ENCODE measurements around the gene LTO1.
A peak's percentile ranks its signal among the peaks of the same experiment; 100 is the strongest.

LTO1 gene

GRCh38 chr11:69645801-69646492 is 29.2 kb downstream of the LTO1 start:
- ChIA-PET CTCF (interaction anchor here (0.9 to 5.2 kb wide), 4 partner anchors 23 to 554 kb away, joined by 3 to 59 read pairs (median 5); no protein-coding TSS in a partner anchor), POLR2A (interaction anchor here (0.6 kb wide), 1 partner anchor 23 kb away, joined by 3 read pairs; no protein-coding TSS in a partner anchor)
- WGBS (ENCODE audit: insufficient coverage): 96% methylated on average over 30 of the region's 30 CpGs
- Histone ChIP-seq H3K27ac (ENCODE audit: insufficient read depth in 1 of 2, low read depth in 1 of 2, low read length in 2 of 2, poor library complexity in 1 of 2, severe bottlenecking in 2 of 2) (no peak overlapping the region), H3K36me3 (ENCODE audit: control insufficient read depth in 4 of 4, insufficient read depth in 4 of 4, low read length in 3 of 4) (no peaks in the 10 kb centered on the region), H3K4me1 (ENCODE audit: control extremely low read depth in 1 of 4, control insufficient read depth in 4 of 4, insufficient read depth in 4 of 4, low read length in 3 of 4) (peaks cover 0 to 37% (median 31%) of the 10 kb centered on the region in 4 experiments), H3K4me3 (ENCODE audit: control insufficient read depth in 1 of 7, extremely low read depth in 1 of 7, insufficient read depth in 4 of 7, low read depth in 2 of 7, low read length in 6 of 7) (no peak overlapping the region), H3K27me3 (replicated peaks in 2 of 5; ENCODE audit: control insufficient read depth in 4 of 5, insufficient read depth in 5 of 5, low read length in 4 of 5) (peaks cover 0 to 31% (median 2%) of the 10 kb centered on the region in 5 experiments), H3K9me3 (ENCODE audit: control extremely low read depth in 1 of 5, control insufficient read depth in 4 of 5, insufficient read depth in 2 of 5, low read depth in 1 of 5, low read length in 4 of 5) (no peaks in the 10 kb centered on the region)
- DNase-seq: no peak

DNA sequence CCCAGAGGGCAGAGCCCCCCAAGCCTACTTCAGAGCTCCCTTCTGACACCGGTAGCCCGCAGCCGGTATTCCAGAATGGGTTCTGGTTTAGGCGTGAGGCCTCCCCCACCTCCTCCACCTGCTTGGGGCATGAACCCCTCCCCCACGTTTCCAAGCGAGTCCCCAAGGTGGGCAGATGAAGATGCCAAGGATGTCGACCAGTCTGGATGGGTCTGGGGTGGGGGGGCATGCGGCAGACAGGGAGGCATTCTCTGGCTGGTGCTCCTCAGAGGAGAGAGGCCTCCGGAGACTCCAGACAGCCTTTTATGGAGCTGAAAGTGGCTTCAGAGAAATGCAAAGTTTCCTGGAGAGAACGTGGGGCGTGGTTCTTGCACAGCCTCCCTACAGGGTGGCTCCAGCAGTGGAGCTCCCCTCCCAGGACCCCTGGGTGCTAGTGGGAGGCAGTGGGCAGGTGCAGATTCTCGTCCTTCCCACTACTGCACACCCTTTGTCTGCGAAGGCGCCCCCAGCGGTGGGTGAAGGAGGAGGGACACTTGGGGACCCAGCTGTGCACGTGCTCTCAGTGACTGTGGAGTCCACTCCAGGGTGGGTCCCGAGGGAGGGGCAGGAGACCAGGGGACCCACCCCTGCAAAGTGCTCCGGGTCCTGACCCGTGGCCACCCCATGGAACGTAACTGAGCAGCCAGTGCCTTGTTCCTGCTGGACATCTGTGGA is 30.0 kb downstream of the LTO1 start:
- no peak overlapping the region for H3K27ac ChIP-seq (ENCODE audit: insufficient read depth in 1 of 2, low read depth in 1 of 2, low read length in 2 of 2, poor library complexity in 1 of 2, severe bottlenecking in 2 of 2)
- WGBS (ENCODE audit: insufficient coverage): 98% methylated on average over 15 of the region's 20 CpGs
- no peak overlapping the region for H3K4me3 ChIP-seq (ENCODE audit: control insufficient read depth in 1 of 7, extremely low read depth in 1 of 7, insufficient read depth in 4 of 7, low read depth in 2 of 7, low read length in 6 of 7)
- POLR2A ChIA-PET: interaction anchor here (0.6 kb wide), 1 partner anchor 24 kb away, joined by 3 read pairs; no protein-coding TSS in a partner anchor
- H3K4me1 ChIP-seq (ENCODE audit: control extremely low read depth in 1 of 4, control insufficient read depth in 4 of 4, insufficient read depth in 4 of 4, low read length in 3 of 4): peaks cover 0 to 41% (median 37%) of the 10 kb centered on the region in 4 experiments
- CTCF ChIA-PET: interaction anchor here (0.6 to 5.2 kb wide), 12 partner anchors 11 to 690 kb away, joined by 3 to 59 read pairs (median 3); partner anchors contain the start of gene MYEOV
- H3K27me3 ChIP-seq (replicated peaks in 2 of 5; ENCODE audit: control insufficient read depth in 4 of 5, insufficient read depth in 5 of 5, low read length in 4 of 5): peaks cover 0 to 39% (median 7%) of the 10 kb centered on the region in 5 experiments
- H3K36me3 ChIP-seq (ENCODE audit: control insufficient read depth in 4 of 4, insufficient read depth in 4 of 4, low read length in 3 of 4): no peaks in the 10 kb centered on the region
- no peaks in the 10 kb centered on the region for H3K9me3 ChIP-seq (ENCODE audit: control extremely low read depth in 1 of 5, control insufficient read depth in 4 of 5, insufficient read depth in 2 of 5, low read depth in 1 of 5, low read length in 4 of 5)
- DNase-seq: no peak

GRCh38 chr11:69644071-69644961 is 30.8 kb downstream of the LTO1 start:
- H3K4me1 ChIP-seq (ENCODE audit: control extremely low read depth in 1 of 4, control insufficient read depth in 4 of 4, insufficient read depth in 4 of 4, low read length in 3 of 4): peaks cover 0 to 41% (median 35%) of the 10 kb centered on the region in 4 experiments
- POLR2A ChIA-PET: no interaction called here
- H3K9me3 ChIP-seq (ENCODE audit: control extremely low read depth in 1 of 5, control insufficient read depth in 4 of 5, insufficient read depth in 2 of 5, low read depth in 1 of 5, low read length in 4 of 5): no peaks in the 10 kb centered on the region
- DNase-seq: peak in 1 of 3 donors; percentile 21
- H3K27ac ChIP-seq (ENCODE audit: insufficient read depth in 1 of 2, low read depth in 1 of 2, low read length in 2 of 2, poor library complexity in 1 of 2, severe bottlenecking in 2 of 2): no peak overlapping the region
- 60% methylated on average over 22 of the region's 24 CpGs for WGBS (ENCODE audit: insufficient coverage)
- no peaks in the 10 kb centered on the region for H3K36me3 ChIP-seq (ENCODE audit: control insufficient read depth in 4 of 4, insufficient read depth in 4 of 4, low read length in 3 of 4)
- CTCF ChIA-PET: interaction anchor here (0.7 to 5.2 kb wide), 22 partner anchors 10 to 690 kb away, joined by 3 to 59 read pairs (median 3); partner anchors contain the start of gene MYEOV
- peaks cover 3 to 47% (median 14%) of the 10 kb centered on the region in 5 experiments for H3K27me3 ChIP-seq (replicated peaks in 2 of 5; ENCODE audit: control insufficient read depth in 4 of 5, insufficient read depth in 5 of 5, low read length in 4 of 5)
- no peak overlapping the region for H3K4me3 ChIP-seq (ENCODE audit: control insufficient read depth in 1 of 7, extremely low read depth in 1 of 7, insufficient read depth in 4 of 7, low read depth in 2 of 7, low read length in 6 of 7)

DNA sequence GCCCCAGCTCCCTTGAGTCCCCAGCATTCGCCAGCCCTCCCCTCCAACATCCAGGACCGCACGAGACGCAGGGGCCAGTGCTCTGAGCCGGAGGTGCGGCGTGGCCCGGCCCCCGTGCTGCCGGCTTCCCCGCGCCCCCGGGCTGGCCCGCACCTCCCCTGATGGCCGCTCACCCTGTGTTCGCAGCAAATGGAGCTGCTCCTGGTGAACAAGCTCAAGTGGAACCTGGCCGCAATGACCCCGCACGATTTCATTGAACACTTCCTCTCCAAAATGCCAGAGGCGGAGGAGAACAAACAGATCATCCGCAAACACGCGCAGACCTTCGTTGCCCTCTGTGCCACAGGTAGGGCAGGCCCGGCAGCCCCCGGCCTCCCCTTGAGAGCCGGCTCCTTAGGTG is 31.5 kb downstream of the LTO1 start:
- WGBS (ENCODE audit: insufficient coverage): 74% methylated on average over 13 of the region's 27 CpGs

GRCh38 chr11:69642913-69643632 is 32.1 kb downstream of the LTO1 start:
- DNase-seq: peak; percentile 72 to 84 (median 83)
- WGBS (ENCODE audit: insufficient coverage): 0% methylated on average over 58 of the region's 81 CpGs
- H3K27me3 ChIP-seq (replicated peaks in 2 of 5; ENCODE audit: control insufficient read depth in 4 of 5, insufficient read depth in 5 of 5, low read length in 4 of 5): peaks cover 3 to 59% (median 22%) of the 10 kb centered on the region in 5 experiments
- ChIA-PET CTCF (interaction anchor here (0.6 to 5.2 kb wide), 12 partner anchors 18 to 683 kb away, joined by 3 to 59 read pairs (median 4); partner anchors contain the start of gene MYEOV), POLR2A (no interaction called here)
- peak overlapping the region in 6 of 7 experiments; percentile 43 to 74 (median 60) for H3K4me3 ChIP-seq (ENCODE audit: control insufficient read depth in 1 of 7, extremely low read depth in 1 of 7, insufficient read depth in 4 of 7, low read depth in 2 of 7, low read length in 6 of 7)
- H3K27ac ChIP-seq (ENCODE audit: insufficient read depth in 1 of 2, low read depth in 1 of 2, low read length in 2 of 2, poor library complexity in 1 of 2, severe bottlenecking in 2 of 2): no peak overlapping the region
- H3K9me3 ChIP-seq (ENCODE audit: control extremely low read depth in 1 of 5, control insufficient read depth in 4 of 5, insufficient read depth in 2 of 5, low read depth in 1 of 5, low read length in 4 of 5): no peaks in the 10 kb centered on the region
- H3K4me1 ChIP-seq (ENCODE audit: control extremely low read depth in 1 of 4, control insufficient read depth in 4 of 4, insufficient read depth in 4 of 4, low read length in 3 of 4): peaks cover 3 to 52% (median 47%) of the 10 kb centered on the region in 4 experiments
- H3K36me3 ChIP-seq (ENCODE audit: control insufficient read depth in 4 of 4, insufficient read depth in 4 of 4, low read length in 3 of 4): no peaks in the 10 kb centered on the region

More for the DNA sequence above, 31.5 kb downstream of the LTO1 start:
- Histone ChIP-seq H3K9me3 (ENCODE audit: control extremely low read depth in 1 of 5, control insufficient read depth in 4 of 5, insufficient read depth in 2 of 5, low read depth in 1 of 5, low read length in 4 of 5) (no peaks in the 10 kb centered on the region), H3K27me3 (replicated peaks in 2 of 5; ENCODE audit: control insufficient read depth in 4 of 5, insufficient read depth in 5 of 5, low read length in 4 of 5) (peaks cover 3 to 53% (median 18%) of the 10 kb centered on the region in 5 experiments), H3K4me1 (ENCODE audit: control extremely low read depth in 1 of 4, control insufficient read depth in 4 of 4, insufficient read depth in 4 of 4, low read length in 3 of 4) (peaks cover 0 to 47% (median 42%) of the 10 kb centered on the region in 4 experiments), H3K27ac (ENCODE audit: insufficient read depth in 1 of 2, low read depth in 1 of 2, low read length in 2 of 2, poor library complexity in 1 of 2, severe bottlenecking in 2 of 2) (no peak overlapping the region), H3K4me3 (ENCODE audit: control insufficient read depth in 1 of 7, extremely low read depth in 1 of 7, insufficient read depth in 4 of 7, low read depth in 2 of 7, low read length in 6 of 7) (peak overlapping the region in 1 of 7 experiments; percentile 74), H3K36me3 (ENCODE audit: control insufficient read depth in 4 of 4, insufficient read depth in 4 of 4, low read length in 3 of 4) (no peaks in the 10 kb centered on the region)
- POLR2A ChIA-PET: no interaction called here
- CTCF ChIA-PET: interaction anchor here (0.7 to 5.2 kb wide), 19 partner anchors 12 to 683 kb away, joined by 3 to 59 read pairs (median 4); partner anchors contain the start of gene MYEOV
- DNase-seq: no peak

GRCh38 chr11:69642549-69642912 is 32.6 kb downstream of the LTO1 start:
- Histone ChIP-seq H3K36me3 (ENCODE audit: control insufficient read depth in 4 of 4, insufficient read depth in 4 of 4, low read length in 3 of 4) (no peaks in the 10 kb centered on the region), H3K4me1 (ENCODE audit: control extremely low read depth in 1 of 4, control insufficient read depth in 4 of 4, insufficient read depth in 4 of 4, low read length in 3 of 4) (peaks cover 3 to 53% (median 48%) of the 10 kb centered on the region in 4 experiments), H3K9me3 (ENCODE audit: control extremely low read depth in 1 of 5, control insufficient read depth in 4 of 5, insufficient read depth in 2 of 5, low read depth in 1 of 5, low read length in 4 of 5) (no peaks in the 10 kb centered on the region), H3K27me3 (replicated peaks in 2 of 5; ENCODE audit: control insufficient read depth in 4 of 5, insufficient read depth in 5 of 5, low read length in 4 of 5) (peaks cover 3 to 65% (median 25%) of the 10 kb centered on the region in 5 experiments), H3K4me3 (ENCODE audit: control insufficient read depth in 1 of 7, extremely low read depth in 1 of 7, insufficient read depth in 4 of 7, low read depth in 2 of 7, low read length in 6 of 7) (peak overlapping the region; percentile 11 to 74 (median 57)), H3K27ac (ENCODE audit: insufficient read depth in 1 of 2, low read depth in 1 of 2, low read length in 2 of 2, poor library complexity in 1 of 2, severe bottlenecking in 2 of 2) (no peak overlapping the region)
- ChIA-PET CTCF (interaction anchor here (0.6 to 5.2 kb wide), 7 partner anchors 19 to 545 kb away, joined by 3 to 59 read pairs (median 5); partner anchors contain the start of gene MYEOV), POLR2A (no interaction called here)
- under 1% methylated on average over 23 of the region's 40 CpGs for WGBS (ENCODE audit: insufficient coverage)
- peak in 2 of 3 donors; percentile 50 to 51 for DNase-seq

Measured in common myeloid progenitor, CD34-positive (primary cell).